HG03460 (cell line): ENCODE data around the gene BATF2.
"Not testable (repeated sequence)": the region's sequence is repeated elsewhere in the genome, so short reads cannot be mapped to it uniquely, and the experiment has no call there.

Experiments used
- ATAC-seq: cut with Tn5 transposase; IDR thresholded peaks from one replicate; pipeline ENCODE4 v1.9.1; 2021; ENCODE audit not compliant: unreplicated experiment

Gene BATF2

DNA sequence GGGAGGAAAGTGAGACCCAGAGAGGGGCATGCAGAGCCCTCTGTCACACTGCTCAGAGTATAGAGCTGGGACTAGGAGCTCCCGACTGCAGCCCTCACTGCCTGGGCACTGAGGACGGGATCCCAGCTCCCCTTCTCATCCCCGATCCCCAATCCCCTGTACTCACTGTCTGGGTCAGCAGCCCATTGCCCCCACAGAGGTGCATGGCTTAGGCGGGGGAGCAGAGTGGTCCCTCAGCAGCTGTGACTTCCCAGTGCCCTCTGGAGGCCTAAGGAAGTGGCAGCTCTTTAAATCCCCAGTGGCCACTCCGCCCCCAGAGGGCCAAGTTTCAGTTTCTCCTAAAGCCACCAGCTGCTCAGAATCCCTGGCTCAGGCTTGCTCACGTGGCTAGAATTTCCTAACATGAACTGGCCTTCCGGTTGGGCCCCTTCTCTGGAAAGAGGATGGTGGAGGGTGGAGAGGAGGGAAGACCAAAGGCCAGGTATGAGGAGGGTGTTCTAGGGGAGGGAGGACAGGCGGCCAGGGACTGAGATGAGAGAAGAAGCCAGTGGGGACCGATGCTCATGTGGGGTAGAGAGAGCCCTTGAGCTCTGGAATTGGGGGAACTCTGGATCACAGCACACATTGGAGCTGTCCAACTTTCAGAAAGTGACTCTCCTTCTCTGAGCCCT is at the start of gene BATF2:
BATF2 (minus strand) TSS at position 262 of the 671 bp plus-strand sequence; CDS start at position 205, 57 bp downstream.
- no peak for ATAC-seq

DNA sequence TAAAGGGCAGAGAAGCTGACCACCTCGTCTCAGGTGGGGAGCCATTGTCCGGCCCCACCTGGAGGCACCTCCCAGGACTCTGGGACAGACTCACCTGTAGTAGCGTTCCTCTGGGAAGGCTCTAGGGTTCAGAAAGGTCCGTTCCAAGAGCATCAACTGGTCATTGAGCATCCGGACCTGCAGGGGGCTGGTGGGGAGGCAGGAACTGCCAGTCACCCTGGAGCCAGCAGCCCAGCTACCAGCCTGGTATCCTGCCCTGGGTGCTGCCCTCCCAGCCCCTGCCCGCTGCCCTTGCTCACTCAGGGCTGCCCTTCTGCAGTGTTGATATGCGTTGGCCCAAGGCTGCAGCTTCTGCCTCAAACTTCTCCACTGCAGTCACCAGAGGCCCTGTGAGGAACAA is 49.0 kb upstream of the BATF2 start:
- no peak for ATAC-seq

DNA sequence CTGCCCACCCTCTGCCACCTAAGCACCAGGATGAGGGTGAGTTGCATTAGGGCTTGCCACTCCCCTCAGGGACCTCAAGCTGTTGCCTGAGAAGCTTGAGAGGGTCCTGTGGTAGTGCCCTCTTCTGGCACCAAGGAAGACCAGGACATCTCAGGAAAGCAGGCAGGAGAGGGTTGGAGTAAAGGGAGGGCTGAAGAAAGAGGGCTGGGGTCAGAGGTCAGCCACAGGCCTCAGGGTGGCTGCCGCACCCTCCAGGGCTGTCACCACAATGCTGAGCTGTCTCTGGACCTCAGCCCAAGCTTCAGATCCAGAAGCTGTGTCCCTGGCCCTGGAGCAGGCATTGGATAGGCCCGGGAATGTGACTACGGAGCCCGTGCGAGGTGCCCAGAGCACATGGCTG is 48.3 kb upstream of the BATF2 start:
- ATAC-seq: no peak

DNA sequence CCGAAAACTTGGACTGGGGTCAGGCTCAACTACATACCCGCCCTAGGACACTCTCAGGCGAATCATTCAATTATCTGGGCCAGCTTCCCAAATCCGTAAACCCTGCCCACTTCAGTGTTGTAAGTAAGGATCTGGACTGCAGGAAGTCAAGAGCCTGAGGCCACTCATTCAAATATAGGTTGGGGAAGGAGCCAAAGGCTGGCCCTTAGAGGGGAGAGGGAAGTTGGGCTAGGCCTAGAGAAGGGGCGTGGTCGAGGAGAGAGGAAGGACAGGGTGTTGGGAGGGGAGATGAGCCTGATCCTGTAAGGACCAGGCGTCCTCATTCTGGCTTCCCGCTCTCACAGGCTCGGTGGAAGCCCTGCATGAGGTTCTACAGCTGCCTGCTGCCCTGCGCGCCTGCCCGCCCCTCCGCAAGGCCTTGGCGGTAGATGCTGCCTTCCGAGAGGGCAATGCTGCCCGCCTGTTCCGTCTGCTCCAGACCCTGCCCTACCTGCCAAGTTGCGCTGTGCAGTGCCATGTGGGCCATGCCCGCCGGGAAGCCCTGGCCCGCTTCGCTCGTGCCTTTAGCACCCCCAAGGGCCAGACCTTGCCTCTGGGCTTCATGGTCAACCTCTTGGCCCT is 47.2 kb upstream of the BATF2 start:
- ATAC-seq: no peak

- ATAC-seq: no peak
Measured at GRCh38 chr11:65042891-65043290, 46.1 kb upstream of the BATF2 start.

GRCh38 chr11:65040847-65041622 is 44.3 kb upstream of the BATF2 start, which contains the start of gene SAC3D1:
Gene SAC3D1, plus strand, starts transcription at chr11:65041210. Its CDS starts 83 bp downstream, at chr11:65041293.
- ATAC-seq: peak; percentile 84

- ATAC-seq: no peak
Measured at GRCh38 chr11:65040520-65040846, 43.7 kb upstream of the BATF2 start.

GRCh38 chr11:65036931-65037330 is 40.2 kb upstream of the BATF2 start:
- ATAC-seq: no peak

GRCh38 chr11:65035579-65035978 is 38.8 kb upstream of the BATF2 start:
- ATAC-seq: no peak

DNA sequence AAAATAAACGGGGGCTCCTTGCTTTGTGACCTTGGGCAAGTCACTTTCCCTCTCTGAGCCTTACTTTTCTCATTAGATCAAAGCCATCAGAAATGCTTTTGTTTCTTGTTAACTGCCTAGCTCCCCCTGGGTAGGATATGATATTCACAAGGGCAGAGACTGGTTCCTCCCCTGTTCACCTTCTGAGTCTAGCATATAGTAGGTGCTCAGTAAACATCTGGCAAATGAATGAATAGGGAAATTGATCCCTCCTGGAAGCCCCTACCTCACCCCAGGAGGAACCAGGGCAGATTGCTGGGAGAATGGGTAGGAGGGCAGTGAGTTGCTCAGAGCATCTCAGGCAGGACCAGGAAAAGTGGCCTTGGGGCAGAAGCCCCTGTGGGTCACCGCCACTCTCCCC is 37.7 kb upstream of the BATF2 start:
- ATAC-seq: no peak

DNA sequence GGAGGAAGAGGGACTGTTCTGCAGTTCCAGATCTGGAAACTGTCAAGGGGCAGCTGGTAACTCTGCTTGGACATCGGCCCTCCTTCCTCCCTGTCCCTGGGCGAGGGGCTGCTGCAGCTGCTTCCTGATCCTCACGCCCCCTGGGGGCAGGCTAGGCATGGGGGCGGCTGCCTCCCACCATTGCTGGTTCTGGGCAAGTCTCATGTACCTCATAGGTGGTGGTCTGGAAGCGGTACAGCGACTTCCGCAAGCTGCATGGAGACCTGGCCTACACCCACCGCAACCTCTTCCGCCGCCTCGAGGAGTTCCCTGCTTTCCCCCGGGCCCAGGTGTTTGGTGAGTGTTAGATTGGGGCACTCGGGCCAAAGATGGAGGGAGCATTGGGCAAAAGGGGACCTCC is 35.4 kb upstream of the BATF2 start:
- ATAC-seq: no peak

- peak; percentile 80 for ATAC-seq
Measured at GRCh38 chr11:65027213-65028067, 30.7 kb upstream of the BATF2 start, which contains the start of gene SNX15. Gene SNX15, plus strand, starts transcription at chr11:65027439. Its CDS starts 99 bp downstream, at chr11:65027538.

DNA sequence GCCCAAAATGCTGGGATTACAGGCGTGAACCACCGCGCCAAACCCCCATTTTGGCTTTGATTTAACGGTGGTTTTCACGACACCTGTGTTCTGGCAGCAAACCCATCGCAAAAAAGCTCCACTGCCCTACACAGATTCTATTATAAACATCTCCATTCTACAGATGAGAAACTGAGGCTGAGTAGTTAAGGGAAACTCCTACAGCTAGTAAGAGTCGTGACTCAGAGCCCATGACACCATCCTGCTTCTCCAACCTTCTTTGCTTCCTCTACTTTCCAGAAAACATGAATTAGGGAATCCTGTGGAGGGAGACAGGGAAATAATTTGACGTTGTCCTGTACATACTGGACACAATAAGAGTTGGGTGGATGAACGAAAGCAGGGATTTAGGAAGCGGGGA is 30.0 kb upstream of the BATF2 start:
- ATAC-seq: no peak

DNA sequence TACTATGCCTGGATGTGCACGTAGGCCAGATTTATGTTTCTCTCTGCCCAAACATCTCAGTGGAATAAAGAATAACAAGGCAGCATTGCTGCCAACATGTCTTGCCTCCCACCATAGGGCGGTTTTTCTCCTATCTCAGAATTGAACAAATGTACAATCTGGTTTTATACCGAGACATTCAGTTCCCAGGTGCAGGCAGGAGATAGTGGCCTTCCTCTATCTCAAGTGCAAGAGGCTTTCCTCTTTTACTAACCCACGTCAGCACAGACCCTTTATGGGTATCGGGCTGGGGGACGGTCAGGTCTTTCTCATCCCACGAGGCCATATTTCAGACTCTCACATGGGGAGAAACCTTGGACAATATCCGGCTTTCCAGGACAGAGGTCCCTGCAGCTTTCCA is 26.7 kb upstream of the BATF2 start:
- not testable (repeated sequence) for ATAC-seq

DNA sequence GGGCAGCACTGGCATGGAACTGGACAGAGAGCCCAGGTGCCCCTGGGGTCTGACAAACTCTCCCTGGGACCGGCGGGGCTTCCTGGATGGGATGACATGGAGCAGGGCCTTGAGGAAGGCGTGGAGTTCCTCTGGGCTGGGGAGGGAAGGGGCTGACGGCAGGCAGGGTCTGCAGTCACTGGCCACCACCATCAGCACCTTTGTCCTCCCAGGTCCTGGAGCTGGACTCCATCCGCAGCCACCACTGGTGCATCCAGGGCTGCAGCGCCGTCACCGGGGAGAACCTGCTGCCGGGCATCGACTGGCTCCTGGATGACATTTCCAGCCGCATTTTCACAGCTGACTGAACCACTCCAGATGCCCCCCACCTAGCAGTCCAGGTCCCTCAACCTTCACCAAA is 24.7 kb upstream of the BATF2 start:
- ATAC-seq: no peak

DNA sequence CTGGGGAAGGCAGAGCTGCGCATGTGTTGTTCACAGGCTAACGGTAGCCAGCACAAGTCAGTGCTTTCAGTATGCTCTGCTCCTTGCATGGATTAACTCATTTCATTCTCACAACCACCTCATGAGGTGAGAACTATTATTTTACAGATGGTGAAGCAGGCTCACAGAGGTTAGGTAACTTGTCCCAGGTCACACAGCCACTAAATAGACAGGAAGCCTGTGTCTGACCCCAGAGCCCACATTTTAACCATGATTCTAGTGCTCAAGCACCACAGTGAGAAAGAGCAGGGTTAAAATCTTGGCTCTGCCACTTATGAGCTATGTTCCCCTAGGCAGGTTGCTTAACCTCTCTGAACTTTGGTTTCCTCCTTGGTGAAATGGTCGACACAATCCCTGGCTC is 24.2 kb upstream of the BATF2 start:
- no peak for ATAC-seq

GRCh38 chr11:65019824-65020223 is 23.1 kb upstream of the BATF2 start:
- ATAC-seq: no peak

- ATAC-seq: no peak
Measured at GRCh38 chr11:65017937-65018336, 21.2 kb upstream of the BATF2 start.

- ATAC-seq: no peak
Measured at GRCh38 chr11:65016705-65017104, 19.9 kb upstream of the BATF2 start.

GRCh38 chr11:65014726-65015227 is 18.0 kb upstream of the BATF2 start:
- no peak for ATAC-seq
